Stimulated activated CD8-positive, alpha-beta memory T cell treated with anti-CD3 and anti-CD28 coated beads, Interleukin-2, amount 100 ng/mL, for 48 hours (primary cell): ENCODE results near the gene SGCE.
"Not testable (repeated sequence)": the region's sequence is repeated elsewhere in the genome, so short reads cannot be mapped to it uniquely, and the experiment has no call there.

Source experiments
- DNase-seq, 2 donors: peaks; one replicate each; pipeline ENCODE4 v3.0.0-alpha.2; 2020; ENCODE audit warnings: low read depth in 2 of 2

The SGCE gene

DNA sequence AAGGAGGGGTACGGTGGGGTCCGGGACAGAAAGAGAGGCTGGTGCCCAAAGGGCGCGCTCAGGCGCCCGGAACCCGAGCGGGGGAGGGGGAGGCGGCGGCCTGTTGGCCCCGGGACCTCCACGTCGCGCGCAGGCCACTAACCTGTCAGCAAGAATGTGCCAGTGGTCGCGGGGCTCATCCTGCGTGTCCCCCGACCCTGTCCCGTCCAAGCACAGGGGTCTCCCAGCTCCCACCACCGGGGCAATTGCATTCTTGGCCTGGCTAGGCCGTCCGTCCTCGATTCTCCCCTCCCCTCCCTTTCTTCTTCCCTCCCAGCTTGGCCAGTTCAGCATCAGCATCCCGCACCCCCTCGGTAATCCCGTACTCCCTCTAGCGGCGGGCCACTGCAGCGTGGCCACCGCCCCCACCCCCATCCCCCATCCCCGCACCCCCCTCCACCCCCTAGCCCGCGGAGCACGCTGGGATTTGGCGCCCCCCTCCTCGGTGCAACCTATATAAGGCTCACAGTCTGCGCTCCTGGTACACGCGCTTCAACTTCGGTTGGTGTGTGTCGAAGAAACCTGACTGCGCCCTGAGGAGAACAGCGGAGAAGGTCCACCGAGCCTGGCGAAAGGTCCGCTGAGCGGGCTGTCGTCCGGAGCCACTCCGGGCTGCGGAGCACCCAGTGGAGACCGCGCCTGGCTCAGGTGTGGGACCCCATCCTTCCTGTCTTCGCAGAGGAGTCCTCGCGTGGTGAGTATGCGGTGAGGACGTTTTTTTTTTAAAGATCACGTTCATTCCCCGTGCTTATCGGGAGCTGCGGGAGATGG is at the start of gene SGCE:
SGCE (minus strand) TSS at position 286 of the 810 bp plus-strand sequence; CDS start at position 251, 35 bp downstream.
- DNase-seq = peak; percentile 32 to 33

GRCh38 chr7:94705155-94706021 is 49.5 kb upstream of the SGCE start:
- not testable (repeated sequence) for DNase-seq

- DNase-seq = no peak
Measured at GRCh38 chr7:94701555-94701973, 45.6 kb upstream of the SGCE start.

DNA sequence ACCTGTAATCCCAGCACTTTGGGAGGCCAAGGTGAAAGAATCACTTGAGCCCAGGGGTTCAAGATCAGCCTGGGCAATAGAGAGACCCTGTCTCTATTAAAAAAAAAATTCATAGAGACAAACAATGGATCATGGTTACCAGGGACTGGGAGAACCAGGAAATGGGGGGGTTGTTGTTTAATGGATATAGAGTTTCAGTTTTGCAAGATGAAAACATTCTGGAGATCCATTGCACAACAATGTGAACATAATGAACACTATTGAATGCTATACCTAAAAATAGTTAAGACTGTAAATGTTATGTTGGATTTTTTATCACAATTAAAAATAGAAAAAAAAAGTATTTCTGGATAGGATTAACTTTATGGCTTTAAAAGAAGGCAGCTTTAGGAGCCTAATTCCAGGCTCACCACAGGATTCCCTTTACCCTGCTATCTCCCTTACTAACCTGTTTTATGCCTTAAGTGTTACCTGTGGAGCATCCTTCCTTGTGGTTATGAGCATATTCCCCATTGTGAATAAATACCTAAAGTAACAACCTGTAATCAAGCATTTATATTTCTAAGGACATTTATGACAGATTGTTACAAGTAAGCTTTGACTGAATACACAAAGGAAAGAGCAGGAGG is 45.1 kb upstream of the SGCE start:
- no peak for DNase-seq

DNA sequence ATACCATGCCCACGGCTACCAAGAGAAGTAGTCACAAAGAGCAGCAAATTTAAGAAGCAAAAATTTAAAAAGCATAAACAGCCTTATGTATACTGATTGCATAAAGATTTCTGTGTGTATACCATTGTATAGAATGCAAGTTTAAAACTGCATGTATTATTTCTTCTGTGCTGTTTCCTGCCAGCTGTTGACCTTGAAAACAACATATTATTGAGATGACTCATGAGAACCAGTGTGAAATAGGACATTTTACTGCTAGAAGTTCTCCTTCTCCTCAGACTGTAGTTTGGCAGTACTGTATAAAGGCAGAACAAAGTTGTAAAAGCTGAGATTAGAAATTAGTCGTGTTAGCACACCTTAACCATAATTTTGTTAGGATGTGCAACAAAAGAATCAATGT is 42.3 kb upstream of the SGCE start:
- no peak for DNase-seq

GRCh38 chr7:94697035-94697974 is 41.4 kb upstream of the SGCE start:
- DNase-seq = no peak

DNA sequence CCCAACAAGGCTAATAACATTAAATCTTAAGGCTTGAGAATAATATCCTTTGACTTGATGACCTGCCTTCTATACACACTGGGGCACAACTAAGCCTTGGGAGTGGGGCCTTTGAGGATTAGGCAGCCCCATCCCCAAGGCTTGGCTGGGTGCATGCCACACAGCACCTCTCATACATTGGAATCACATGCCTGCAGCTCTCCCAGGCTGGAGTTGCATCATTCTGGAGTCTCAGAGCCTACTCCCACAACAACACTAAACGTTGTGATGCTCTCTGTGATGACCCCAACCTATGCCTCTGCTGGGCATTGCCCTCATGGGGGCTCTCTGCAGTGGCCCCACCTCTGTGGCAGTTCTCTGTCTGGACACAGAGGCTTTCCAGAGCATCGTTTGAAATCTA is 31.9 kb upstream of the SGCE start:
- DNase-seq = no peak

DNA sequence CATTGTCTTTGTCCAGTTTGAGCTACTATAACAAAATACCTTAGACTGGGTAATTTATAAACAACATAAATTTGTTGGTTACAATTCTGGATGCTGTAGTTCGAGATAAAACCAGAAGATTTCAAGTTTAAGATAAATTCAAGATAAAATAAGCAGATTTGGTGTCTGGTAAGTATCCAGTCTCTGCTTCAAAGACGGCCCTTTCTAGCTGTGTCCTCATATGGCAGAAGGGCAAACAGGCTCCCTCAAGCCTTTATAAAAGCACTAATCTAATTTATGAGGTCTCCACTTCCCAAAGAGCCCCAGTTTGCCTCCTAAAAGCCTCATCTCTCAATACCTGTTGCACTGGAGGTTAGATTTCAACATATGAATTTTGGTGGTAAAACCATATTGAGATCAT is 31.1 kb upstream of the SGCE start:
- no peak for DNase-seq

- no peak for DNase-seq
Measured at GRCh38 chr7:94683066-94683465, 27.1 kb upstream of the SGCE start.

- DNase-seq = no peak
Measured at GRCh38 chr7:94679358-94679757, 23.4 kb upstream of the SGCE start.

DNA sequence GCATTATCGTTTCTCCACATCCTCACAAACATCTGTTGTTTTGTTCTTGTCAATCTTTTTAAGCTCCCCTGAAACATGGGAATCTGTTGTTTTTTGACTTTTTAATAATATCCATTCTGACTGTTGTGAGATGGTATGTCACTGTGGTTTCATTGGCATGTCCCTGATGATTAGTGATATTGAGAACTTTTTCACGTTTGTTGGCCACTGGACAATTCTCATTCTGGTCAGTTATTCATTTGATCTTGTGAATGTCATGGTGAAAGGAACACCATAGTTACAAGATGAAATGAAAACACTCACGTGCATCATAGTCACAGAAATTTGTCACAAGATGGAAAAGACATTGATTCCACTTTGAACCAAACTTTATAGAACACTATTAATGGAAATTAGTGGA is 20.5 kb upstream of the SGCE start:
- DNase-seq = no peak

DNA sequence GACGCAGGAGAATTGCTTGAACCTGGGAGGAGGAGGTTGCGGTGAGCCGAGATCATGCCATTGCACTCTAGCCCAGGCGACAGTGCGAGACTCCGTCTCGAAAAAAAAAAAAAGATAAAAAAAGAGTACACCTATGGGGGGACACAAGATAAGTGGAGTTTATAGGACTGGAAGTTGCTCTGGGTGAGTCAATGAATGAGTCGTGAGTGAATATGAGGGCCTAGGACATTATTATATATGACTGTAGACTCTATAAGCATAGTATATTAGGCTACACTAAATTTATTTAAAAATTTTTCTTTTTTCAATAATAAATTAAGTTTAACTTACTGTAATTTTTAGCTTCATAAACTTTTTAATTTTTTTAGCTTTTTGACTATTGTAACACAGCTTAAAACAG is 19.4 kb upstream of the SGCE start:
- no peak for DNase-seq

GRCh38 chr7:94671444-94672235 is 15.7 kb upstream of the SGCE start:
- DNase-seq = no peak

DNA sequence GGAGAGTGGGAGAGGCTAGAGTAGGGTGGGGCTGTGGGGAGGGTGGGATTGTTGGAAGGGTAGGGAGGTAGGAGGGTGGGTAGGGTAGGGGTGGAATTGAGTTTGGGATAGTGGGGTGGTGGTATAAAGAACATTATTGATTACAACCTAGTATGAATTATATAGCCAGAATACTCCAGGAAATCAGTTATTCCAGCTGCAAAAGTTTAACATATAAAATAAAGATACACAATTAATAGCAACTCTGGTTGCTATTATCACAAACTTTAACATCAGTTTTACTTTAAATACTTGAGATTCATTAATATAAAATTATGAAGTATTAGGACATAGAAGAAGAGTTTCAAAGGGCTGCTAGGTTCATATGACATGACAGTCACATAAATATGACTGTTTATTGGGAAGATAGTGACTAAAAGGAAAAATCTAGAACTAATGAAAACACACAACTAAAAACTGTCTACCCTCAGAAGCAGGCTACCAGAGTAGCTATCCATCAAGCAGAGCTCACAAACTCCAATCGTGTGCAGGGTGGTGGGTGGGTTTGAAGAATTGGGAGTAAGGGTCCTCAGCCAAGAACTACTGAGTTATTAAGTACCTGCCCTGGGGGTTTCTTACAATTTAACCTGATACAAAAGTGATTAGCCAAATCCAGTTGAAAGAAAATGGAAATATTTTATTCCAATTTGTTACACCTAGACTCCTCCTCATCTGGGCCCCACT is 14.0 kb upstream of the SGCE start:
- no peak for DNase-seq

DNA sequence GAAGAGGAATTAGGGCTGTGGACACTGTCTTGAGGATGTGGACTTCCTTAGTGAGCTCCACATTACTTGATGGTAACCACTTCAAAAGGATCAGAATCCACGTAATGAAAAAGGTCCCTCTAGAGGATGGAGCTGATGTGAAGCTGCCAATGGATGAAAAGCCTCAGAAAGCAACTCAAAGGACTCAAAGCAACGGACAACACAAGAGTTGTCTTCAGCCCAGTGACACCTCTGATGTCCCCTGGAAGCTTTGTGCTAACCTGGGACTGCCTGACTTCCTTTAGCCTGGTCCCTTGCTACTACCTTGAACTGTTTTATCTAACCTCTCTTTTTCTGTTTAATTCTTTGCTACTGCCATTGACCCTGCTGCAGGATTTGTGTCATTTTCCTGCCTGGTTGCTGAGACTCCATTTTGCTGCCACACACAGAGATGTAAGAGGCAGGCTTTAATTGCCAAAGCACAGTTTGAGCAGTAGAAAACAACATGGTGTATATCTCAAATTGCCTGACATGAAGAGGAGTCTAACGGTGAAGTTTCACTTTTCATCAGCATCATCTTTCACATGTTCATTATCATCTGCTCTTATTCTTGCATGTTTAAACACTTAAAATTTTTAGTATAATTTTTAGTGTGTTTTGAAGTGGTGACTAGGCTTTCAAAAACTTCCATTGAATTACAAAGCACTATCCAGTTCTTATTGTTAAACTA is 11.1 kb upstream of the SGCE start:
- DNase-seq = no peak

- DNase-seq = no peak
Measured at GRCh38 chr7:94665426-94665825, 9.5 kb upstream of the SGCE start.

- no peak for DNase-seq
Measured at GRCh38 chr7:94664023-94664422, 8.1 kb upstream of the SGCE start.

- DNase-seq = no peak
Measured at GRCh38 chr7:94662548-94662947, 6.6 kb upstream of the SGCE start.

GRCh38 chr7:94660006-94660405 is 4.1 kb upstream of the SGCE start:
- no peak for DNase-seq
